Measurements from ENCODE around the gene CCDC188. TPM values are rescaled to one million over a fixed set of nuclear protein-coding genes. Genes with fewer than 3 reads are reported as not detected.
A peak's percentile ranks its signal among the peaks of the same experiment; 100 is the strongest.

CCDC188 gene
- total RNA-seq, 1 donor from 2014 or later: not detected

DNA sequence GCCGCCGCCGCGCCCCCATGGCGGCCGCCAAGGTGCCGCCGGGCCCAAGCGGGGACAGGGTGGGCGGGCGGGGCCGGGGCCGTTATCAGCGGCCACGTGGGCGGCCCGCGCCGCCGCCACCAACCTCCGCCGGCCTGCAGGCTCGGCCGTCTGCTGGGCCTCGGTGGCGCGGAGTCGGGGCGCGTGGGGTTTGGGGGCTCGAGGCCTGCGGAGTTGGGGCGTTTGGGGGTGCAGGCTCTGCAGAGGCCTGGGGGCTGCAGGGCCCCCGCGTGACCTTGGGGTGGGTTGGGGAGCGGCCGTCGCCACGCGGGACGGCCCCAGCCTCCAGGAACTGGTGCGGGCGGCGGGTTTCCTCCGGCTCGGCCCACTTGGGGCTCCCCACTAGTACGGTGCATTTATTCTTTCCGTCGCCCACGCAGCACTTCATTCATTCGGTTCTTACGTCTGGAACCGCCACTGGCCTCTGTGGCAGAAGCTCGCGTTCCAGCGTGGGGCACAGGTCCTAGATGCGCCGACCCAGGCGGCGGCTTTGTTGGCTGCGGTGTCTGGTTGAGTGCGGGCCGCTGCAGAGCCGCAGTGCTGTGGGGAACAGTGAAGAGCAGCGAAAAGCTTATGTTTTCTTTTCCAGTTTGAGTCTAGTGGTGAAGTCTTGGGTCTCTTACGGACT lies 33.1 kb downstream of the CCDC188 start:
- H3K27ac Mint-ChIP-seq: peak overlapping the region; percentile 91
- H3K36me3 Mint-ChIP-seq: peaks cover 13% of the 10 kb centered on the region
- TF ChIP-seq, protein P1, sequence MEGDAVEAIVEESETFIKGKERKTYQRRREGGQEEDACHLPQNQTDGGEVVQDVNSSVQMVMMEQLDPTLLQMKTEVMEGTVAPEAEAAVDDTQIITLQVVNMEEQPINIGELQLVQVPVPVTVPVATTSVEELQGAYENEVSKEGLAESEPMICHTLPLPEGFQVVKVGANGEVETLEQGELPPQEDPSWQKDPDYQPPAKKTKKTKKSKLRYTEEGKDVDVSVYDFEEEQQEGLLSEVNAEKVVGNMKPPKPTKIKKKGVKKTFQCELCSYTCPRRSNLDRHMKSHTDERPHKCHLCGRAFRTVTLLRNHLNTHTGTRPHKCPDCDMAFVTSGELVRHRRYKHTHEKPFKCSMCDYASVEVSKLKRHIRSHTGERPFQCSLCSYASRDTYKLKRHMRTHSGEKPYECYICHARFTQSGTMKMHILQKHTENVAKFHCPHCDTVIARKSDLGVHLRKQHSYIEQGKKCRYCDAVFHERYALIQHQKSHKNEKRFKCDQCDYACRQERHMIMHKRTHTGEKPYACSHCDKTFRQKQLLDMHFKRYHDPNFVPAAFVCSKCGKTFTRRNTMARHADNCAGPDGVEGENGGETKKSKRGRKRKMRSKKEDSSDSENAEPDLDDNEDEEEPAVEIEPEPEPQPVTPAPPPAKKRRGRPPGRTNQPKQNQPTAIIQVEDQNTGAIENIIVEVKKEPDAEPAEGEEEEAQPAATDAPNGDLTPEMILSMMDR (IDR thresholded peaks at IDR 0.05; ENCODE audit: unreplicated experiment): no peak
- no peaks in the 10 kb centered on the region for H3K9me3 Mint-ChIP-seq
- no peak for DNase-seq (ENCODE audit: low spot score in 2 of 2, unreplicated experiment in 2 of 2)
- no peaks in the 10 kb centered on the region for H3K27me3 Mint-ChIP-seq (ENCODE audit: low read depth)
- peak overlapping the region; percentile 84 for H3K4me3 Mint-ChIP-seq
- H3K4me1 Mint-ChIP-seq: peaks cover 18% of the 10 kb centered on the region

DNA sequence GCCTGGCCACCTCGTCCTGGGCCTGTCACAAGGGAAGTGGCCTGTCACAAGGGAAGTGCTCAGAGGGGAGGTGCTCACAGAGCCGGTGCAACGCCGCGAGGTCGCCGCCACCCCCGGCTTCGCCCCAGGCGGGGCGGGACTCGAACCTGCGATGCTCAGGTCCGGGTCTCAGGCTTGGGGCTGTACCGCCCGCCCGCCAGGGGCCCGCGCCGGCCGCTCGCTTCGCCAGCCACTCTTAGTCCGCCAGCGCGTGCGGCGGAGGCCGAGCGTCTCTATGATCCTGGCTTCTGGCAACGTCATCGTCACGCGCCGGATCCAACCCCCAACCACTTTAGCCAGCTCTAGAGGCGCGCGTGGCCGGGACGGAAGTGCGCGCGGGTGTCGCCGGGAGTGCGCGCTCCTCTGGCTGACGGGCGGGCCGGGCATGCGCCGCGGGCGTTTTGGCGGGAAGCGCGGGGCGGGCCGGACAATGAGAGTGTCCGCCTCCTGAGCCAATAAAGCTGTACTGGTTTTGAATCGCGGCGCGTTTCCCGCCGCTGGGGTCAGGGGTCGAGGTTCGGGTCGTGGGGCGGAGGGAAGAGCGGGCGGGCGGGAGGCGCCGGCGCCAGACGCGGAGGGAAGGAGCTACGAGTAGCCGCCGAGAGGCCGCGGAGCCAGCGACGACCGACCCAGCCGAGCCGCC lies 33.8 kb downstream of the CCDC188 start, which contains the start of gene TRMT2A:
TSS of gene TRMT2A (minus strand) at position 276 of the 682 bp plus-strand sequence. CDS start 320 bp downstream, outside the sequence.
- Mint-ChIP-seq H3K36me3 (peaks cover 9% of the 10 kb centered on the region), H3K4me3 (peak within 1 kb of the TSS; percentile 84), H3K27ac (peak within 1 kb of the TSS; percentile 95), H3K4me1 (peaks cover 18% of the 10 kb centered on the region), H3K27me3 (ENCODE audit: low read depth) (no peaks in the 10 kb centered on the region), H3K9me3 (no peaks in the 10 kb centered on the region)
- DNase-seq (ENCODE audit: low spot score in 2 of 2, unreplicated experiment in 2 of 2): peak; percentile 95 to 98
- TF ChIP-seq, protein P1 (IDR thresholded peaks at IDR 0.05; ENCODE audit: unreplicated experiment): no peak

DNA sequence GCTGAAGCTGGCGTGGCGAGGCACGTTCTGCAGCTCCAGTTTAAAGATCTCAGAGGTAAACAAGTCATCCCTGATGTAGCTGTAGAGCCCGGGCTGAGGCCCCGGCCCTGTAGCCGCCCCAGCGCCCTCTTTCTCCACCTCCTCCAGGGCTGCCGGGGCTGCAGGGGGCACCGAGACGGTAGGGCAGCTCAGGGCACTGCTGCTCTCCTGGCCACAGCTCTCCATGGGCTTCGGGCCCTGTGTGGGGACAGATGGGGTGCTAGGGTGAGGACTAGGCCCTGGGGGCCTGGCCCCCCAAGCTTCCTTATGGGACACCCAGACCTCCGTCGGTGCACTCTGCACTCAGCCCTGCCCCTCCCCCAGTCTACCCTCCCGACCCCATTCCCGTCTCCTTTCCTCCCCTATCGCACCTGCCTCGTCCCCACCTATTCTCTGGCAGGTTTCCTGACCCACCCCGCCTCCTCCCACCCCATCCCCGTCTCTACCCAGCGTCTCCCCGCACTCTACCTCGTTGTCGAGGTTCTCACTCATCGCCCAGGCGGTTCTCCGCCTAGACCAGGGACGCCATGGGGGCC lies 34.4 kb downstream of the CCDC188 start:
- DNase-seq (ENCODE audit: low spot score in 2 of 2, unreplicated experiment in 2 of 2): no peak
- TF ChIP-seq, protein P1 (IDR thresholded peaks at IDR 0.05; ENCODE audit: unreplicated experiment): no peak
- peak overlapping the region; percentile 94 for H3K27ac Mint-ChIP-seq
- H3K36me3 Mint-ChIP-seq: peaks cover 10% of the 10 kb centered on the region
- no peaks in the 10 kb centered on the region for H3K9me3 Mint-ChIP-seq
- peaks cover 18% of the 10 kb centered on the region for H3K4me1 Mint-ChIP-seq
- no peaks in the 10 kb centered on the region for H3K27me3 Mint-ChIP-seq (ENCODE audit: low read depth)
- H3K4me3 Mint-ChIP-seq: peak overlapping the region; percentile 83

DNA sequence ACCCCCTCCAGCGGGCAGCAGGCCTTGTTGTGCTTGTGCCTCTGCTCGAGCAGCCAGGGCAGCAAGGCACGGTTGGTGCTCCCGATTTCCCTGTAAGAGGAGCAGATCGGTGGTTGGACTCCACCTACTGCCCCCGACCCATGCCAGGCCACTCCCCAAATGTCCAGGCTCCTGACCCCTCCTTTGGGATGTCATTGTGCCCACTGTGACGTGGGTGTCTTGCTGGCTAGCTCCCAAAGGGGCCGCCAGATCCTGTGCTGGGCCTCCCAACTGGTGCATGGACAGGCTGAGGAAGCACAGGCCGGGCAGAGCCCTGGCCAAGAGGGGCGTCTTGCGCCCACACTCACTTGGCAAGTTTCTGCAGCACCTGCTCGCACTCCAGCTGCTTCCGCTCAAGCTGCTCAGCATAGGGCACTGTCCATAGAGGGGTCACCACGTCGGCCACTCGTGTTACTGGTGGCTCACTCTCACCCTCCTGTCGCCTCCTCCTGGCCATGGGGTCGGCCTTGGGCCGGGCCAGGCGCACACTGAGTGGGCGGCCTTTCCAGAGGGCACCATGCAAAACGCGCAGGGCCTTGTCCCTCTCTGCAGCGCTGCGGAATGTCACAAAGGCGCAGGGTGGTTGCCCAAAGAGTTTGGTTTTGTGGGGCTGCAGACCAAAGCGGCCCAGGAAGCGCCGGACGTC lies 35.0 kb downstream of the CCDC188 start, which contains the start of gene RANBP1:
TSS of gene RANBP1 (plus strand) at position 414 of the 685 bp plus-strand sequence. CDS start at position 495, 81 bp downstream.
- Mint-ChIP-seq H3K4me3 (peak within 1 kb of the TSS; percentile 83), H3K27ac (peak within 1 kb of the TSS; percentile 94), H3K9me3 (no peaks in the 10 kb centered on the region), H3K4me1 (peaks cover 18% of the 10 kb centered on the region), H3K36me3 (peaks cover 10% of the 10 kb centered on the region), H3K27me3 (ENCODE audit: low read depth) (no peaks in the 10 kb centered on the region)
- no peak for DNase-seq (ENCODE audit: low spot score in 2 of 2, unreplicated experiment in 2 of 2)
- TF ChIP-seq, protein P1 (IDR thresholded peaks at IDR 0.05; ENCODE audit: unreplicated experiment): no peak
